Cardiac fibroblast (primary cell): ENCODE data around the gene ANKS1B.
A peak's percentile ranks its signal among the peaks of the same experiment; 100 is the strongest.

Source experiments
- DNase-seq, 2 donors: peaks; one replicate each; pipeline versions ENCODE4 v3.0.0 to v3.0.0-alpha.2; 2010; ENCODE audit warnings: low read depth in 2 of 2
- H3K4me3 ChIP-seq, 2 donors: replicated peaks in 1 of 2; 1 replicate in 1 of 2; 2 replicates in 1 of 2; pipeline ENCODE4 v1.5.1; 2011; ENCODE audit warnings: low read depth in 2 of 2, low read length in 2 of 2, mild to moderate bottlenecking in 2 of 2, moderate library complexity in 1 of 2
- CTCF ChIP-seq: IDR thresholded peaks from one replicate; pipeline ENCODE4 v1.5.1; 2011; ENCODE audit warnings: low read depth, mild to moderate bottlenecking, low read length, inconsistent platforms

ANKS1B gene

GRCh38 chr12:99413751-99414150, 571.0 kb downstream of the ANKS1B start:
- H3K4me3 ChIP-seq: no peak overlapping the region
- TF ChIP-seq CTCF: no peak
- DNase-seq: no peak

- TF ChIP-seq CTCF: no peak
- no peak overlapping the region for H3K4me3 ChIP-seq
- DNase-seq: no peak
Measured at GRCh38 chr12:99393763-99394162, 591.0 kb downstream of the ANKS1B start.

- no peak for DNase-seq
- no peak for TF ChIP-seq CTCF
Measured at GRCh38 chr12:99392091-99392850, 592.5 kb downstream of the ANKS1B start.

GRCh38 chr12:99390707-99391106, 594.0 kb downstream of the ANKS1B start:
- DNase-seq: no peak
- peak; percentile 24 for TF ChIP-seq CTCF
- no peak overlapping the region for H3K4me3 ChIP-seq

More at GRCh38 chr12:99392091-99392850, 592.5 kb downstream of the ANKS1B start:
- H3K4me3 ChIP-seq: no peak overlapping the region

GRCh38 chr12:99389751-99390150, 595.0 kb downstream of the ANKS1B start:
- no peak overlapping the region for H3K4me3 ChIP-seq
- TF ChIP-seq CTCF: no peak

GRCh38 chr12:99388671-99389195, 596.0 kb downstream of the ANKS1B start:
- no peak overlapping the region for H3K4me3 ChIP-seq
- no peak for TF ChIP-seq CTCF
- no peak for DNase-seq

More at GRCh38 chr12:99389751-99390150, 595.0 kb downstream of the ANKS1B start:
- DNase-seq: no peak

- no peak for DNase-seq
- no peak for TF ChIP-seq CTCF
- H3K4me3 ChIP-seq: no peak overlapping the region
Measured at GRCh38 chr12:99387661-99388060, 597.1 kb downstream of the ANKS1B start.
